Muscle layer of colon (tissue), 2 donors: ENCODE results near the gene RBKS.

Source experiments
- H3K27ac ChIP-seq: one replicate; pipeline ENCODE4 v1.7.0; 2013; ENCODE audit warnings: low read depth, mild to moderate bottlenecking, low read length, moderate library complexity
- H3K27me3 ChIP-seq, 2 donors: one replicate each; pipeline ENCODE4 v1.7.0; 2013; ENCODE audit warnings: low read length in 2 of 2, mild to moderate bottlenecking in 2 of 2; ENCODE audit not compliant: insufficient read depth in 2 of 2, control insufficient read depth in 1 of 2
- H3K36me3 ChIP-seq: one replicate; pipeline ENCODE4 v1.7.0; 2013; ENCODE audit warnings: mild to moderate bottlenecking, low read length; ENCODE audit not compliant: insufficient read depth
- H3K4me1 ChIP-seq: one replicate; pipeline ENCODE4 v1.7.0; 2013; ENCODE audit warnings: mild to moderate bottlenecking, low read length; ENCODE audit not compliant: insufficient read depth
- H3K4me3 ChIP-seq, 2 donors: one replicate each; pipeline ENCODE4 v1.7.0; 2013; ENCODE audit warnings: low read length in 2 of 2, low read depth in 1 of 2, mild to moderate bottlenecking in 1 of 2, moderate library complexity in 1 of 2
- H3K9ac ChIP-seq: one replicate; pipeline ENCODE4 v1.7.0; 2013; ENCODE audit warnings: low read length
- H3K9me3 ChIP-seq: one replicate; pipeline ENCODE4 v1.7.0; 2013; ENCODE audit warnings: mild to moderate bottlenecking, low read length
- donor health status: abdominal sarcoma.
- donor health status: Adenocarcinoma of cecum.

The RBKS gene

DNA sequence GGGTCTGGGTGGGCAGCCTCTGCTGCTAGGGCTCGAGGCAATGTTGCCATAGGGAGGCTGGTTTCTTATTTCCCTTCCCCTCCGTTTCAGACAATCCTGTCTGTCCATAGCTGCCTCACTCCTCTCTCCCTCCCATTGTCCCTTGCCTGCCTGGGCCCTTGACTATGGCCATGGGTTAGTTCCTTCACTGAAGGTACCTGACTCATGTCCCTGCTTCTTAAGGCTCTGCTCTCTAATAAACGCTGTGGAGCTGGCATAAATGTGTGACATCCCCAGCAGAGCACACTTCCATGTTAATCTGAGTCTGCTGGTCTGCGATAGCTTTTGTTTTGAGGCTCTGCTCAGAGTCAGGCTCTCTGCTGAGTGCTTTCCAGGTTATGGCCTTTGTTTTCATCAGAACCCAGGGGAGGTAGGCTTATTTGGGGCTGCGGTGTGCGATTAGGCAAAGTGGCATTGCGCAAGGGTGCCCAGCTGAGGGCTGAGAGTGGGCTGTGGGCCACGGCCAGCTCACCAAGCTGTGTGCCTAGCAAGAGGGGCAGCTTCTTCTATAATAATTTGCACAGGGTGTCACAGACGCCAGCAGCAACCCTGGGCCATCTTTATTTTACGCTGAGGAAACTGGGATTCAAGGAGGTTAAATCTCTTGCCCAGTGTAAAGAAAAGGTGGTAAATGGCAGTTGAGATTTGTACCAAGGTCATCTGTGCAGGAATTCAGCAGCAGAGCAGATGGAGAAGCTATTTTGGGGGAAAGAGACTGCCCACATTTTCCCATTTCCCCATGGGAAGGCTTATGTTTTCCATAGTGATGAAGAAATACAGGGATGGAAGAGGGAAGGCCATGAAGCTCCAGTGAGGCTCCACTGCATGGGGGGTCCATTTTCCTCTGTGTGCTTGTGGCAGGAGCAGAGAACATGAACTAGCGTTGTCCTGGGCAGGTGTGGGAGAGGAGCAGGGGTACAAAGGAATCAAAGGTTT lies 93.1 kb downstream of the RBKS start:
- Histone ChIP-seq H3K27me3 (no peaks in the 10 kb centered on the region), H3K27ac (peak overlapping the region; percentile 67), H3K36me3 (no peaks in the 10 kb centered on the region), H3K9me3 (no peaks in the 10 kb centered on the region), H3K4me1 (peaks cover 39% of the 10 kb centered on the region), H3K4me3 (peak overlapping the region in 1 of 2 donors; percentile 11), H3K9ac (no peak overlapping the region)

DNA sequence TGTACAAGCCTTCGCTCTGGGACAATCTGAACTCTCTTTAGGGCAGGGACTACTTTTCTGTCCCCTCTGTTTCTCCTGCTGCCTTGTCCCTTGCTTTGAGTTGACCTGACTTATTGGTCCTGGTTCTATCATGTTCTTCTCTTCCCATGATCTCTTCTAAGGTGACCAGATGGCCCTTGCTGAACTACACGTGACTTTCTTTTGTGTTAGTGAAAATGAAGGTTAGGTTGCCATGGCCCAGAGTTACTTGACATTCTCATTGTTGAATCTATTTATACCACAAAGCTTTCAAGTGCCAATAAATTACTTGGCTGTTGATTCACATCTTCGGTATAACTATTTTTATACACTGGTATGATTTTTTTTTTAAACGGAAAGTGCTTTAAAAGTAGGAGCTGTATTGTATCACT lies 94.3 kb downstream of the RBKS start:
- Histone ChIP-seq H3K9ac (no peak overlapping the region), H3K4me1 (peaks cover 39% of the 10 kb centered on the region), H3K4me3 (no peak overlapping the region), H3K27ac (peak overlapping the region; percentile 2), H3K9me3 (no peaks in the 10 kb centered on the region), H3K27me3 (no peaks in the 10 kb centered on the region), H3K36me3 (no peaks in the 10 kb centered on the region)

DNA sequence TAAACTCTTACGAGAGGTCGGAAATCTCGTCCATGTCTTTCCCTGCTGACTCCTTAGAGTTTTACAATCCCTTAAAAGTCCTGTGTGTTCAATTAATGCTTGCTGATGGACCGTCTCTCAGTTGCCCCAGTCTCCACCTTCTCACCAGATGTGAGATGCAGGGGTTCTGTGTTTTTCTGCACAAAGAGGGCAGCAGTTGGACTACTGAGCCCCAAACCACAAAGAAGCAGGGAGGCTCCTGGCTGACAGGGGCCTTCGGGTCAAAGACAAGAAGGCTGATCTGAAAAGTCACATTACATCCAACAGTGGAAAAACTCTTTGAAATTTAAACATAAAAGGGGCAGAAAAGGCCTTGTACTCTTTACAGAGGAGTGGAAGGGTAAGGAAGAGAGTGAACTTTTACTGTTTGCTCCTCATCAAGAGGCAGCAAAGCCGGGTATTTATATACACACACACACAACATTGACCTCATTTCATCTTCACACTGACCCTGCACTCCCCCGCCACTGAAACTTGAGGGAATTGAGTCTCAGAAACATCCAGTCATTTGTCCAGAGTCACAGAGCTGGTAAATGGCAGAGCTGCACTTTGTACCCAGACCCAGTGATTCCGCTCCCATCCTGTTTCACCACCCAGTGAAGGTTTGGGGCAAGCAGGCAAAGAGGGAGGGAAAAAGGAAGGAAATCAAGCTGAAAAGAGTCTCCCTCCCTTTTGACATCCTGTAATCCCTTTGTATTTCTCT lies 94.9 kb downstream of the RBKS start:
- H3K4me1 ChIP-seq = peaks cover 39% of the 10 kb centered on the region
- no peaks in the 10 kb centered on the region for H3K9me3 ChIP-seq
- H3K27ac ChIP-seq = peak overlapping the region; percentile 2
- no peaks in the 10 kb centered on the region for H3K27me3 ChIP-seq
- H3K9ac ChIP-seq = no peak overlapping the region
- H3K4me3 ChIP-seq = no peak overlapping the region
- no peaks in the 10 kb centered on the region for H3K36me3 ChIP-seq

DNA sequence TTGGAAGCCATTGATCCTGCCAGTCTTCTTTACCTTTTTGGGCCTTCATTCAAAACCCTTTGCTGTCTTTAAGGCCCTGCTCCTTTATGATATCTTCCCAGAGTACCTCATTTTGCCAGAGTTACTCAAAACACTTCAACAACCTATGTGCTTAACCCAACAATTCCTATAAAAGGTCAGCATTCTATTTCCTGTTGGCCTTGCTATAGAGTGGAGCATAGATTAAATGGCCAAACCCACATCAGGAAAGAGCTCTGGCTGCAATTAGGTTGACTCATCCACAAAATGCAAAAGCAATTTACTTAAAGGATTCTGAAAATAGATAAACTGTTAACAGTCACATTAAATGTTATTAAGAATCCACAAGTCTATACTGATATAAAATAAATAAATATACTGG lies 97.4 kb downstream of the RBKS start:
- Histone ChIP-seq H3K4me1 (peaks cover 24% of the 10 kb centered on the region), H3K27ac (no peak overlapping the region)

DNA sequence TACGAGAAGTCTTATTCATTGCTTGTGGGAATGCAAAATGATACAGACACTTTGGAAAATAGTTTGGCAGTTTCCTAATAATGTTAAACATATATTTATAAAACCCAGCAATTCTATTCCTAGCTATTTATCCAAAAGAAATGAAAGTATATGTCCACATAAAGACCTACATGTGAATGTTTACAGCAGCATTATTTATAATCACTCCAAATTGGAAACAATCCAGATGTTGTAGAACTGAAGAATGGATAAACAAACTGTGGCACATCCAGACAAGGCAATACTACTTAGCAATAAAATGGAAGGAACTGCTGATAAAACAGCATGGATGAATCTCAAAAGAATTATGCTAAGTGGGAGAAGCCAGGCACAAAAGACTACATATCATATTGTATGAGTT lies 99.4 kb downstream of the RBKS start:
- Histone ChIP-seq H3K9me3 (no peaks in the 10 kb centered on the region), H3K9ac (no peak overlapping the region), H3K4me1 (peaks cover 8% of the 10 kb centered on the region), H3K36me3 (no peaks in the 10 kb centered on the region), H3K4me3 (no peak overlapping the region), H3K27ac (no peak overlapping the region), H3K27me3 (no peaks in the 10 kb centered on the region)

More for the DNA sequence above, 97.4 kb downstream of the RBKS start:
- Histone ChIP-seq H3K27me3 (no peaks in the 10 kb centered on the region), H3K4me3 (no peak overlapping the region), H3K9ac (no peak overlapping the region), H3K9me3 (no peaks in the 10 kb centered on the region), H3K36me3 (no peaks in the 10 kb centered on the region)

DNA sequence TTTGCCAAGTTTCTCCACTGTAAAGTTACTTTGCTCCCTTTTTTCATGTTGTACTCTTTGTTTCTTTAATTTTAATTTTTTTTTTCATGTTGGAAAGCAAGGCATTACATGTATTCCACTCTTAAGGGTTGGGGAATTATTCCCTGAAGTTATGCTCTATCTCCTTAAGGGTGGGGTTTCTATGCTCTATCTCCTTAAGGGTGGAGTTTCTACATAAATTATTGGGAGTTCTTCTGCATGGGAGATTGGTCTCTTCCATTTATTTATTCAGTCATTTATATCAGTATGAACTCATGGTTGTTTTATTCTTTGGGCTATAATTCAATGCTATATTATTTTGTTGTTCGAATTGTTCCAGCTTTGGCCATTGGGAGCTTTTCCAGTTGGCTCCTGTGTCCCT lies 107.5 kb downstream of the RBKS start:
- no peak overlapping the region for H3K27ac ChIP-seq
- H3K36me3 ChIP-seq = no peaks in the 10 kb centered on the region
- H3K4me3 ChIP-seq = no peak overlapping the region
- no peaks in the 10 kb centered on the region for H3K9me3 ChIP-seq
- H3K4me1 ChIP-seq = peaks cover 25% of the 10 kb centered on the region
- no peak overlapping the region for H3K9ac ChIP-seq
- H3K27me3 ChIP-seq = no peaks in the 10 kb centered on the region

DNA sequence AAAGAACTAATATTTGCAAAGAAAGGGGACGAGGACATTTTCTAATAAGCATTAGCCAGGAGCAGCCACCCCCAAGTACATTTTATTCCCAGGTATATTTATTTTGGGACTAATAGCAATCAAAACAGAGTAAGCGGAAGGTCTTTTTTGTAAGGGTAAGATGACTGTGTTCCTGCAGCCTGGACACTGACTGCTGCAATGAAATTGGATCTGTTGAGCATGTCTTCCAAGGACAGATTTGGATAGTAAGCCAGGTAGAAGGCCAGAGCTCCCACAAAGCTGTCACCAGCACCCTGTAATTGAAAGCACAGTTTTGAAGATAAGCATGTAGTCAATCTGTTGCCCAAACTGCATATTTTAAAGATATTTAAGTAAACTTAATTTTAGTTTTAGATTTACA lies 108.7 kb downstream of the RBKS start:
- peaks cover 5% of the 10 kb centered on the region for H3K36me3 ChIP-seq
- no peak overlapping the region for H3K27ac ChIP-seq
- H3K9me3 ChIP-seq = no peaks in the 10 kb centered on the region
- H3K9ac ChIP-seq = no peak overlapping the region
- no peaks in the 10 kb centered on the region for H3K27me3 ChIP-seq
- peaks cover 29% of the 10 kb centered on the region for H3K4me1 ChIP-seq
- H3K4me3 ChIP-seq = no peak overlapping the region

DNA sequence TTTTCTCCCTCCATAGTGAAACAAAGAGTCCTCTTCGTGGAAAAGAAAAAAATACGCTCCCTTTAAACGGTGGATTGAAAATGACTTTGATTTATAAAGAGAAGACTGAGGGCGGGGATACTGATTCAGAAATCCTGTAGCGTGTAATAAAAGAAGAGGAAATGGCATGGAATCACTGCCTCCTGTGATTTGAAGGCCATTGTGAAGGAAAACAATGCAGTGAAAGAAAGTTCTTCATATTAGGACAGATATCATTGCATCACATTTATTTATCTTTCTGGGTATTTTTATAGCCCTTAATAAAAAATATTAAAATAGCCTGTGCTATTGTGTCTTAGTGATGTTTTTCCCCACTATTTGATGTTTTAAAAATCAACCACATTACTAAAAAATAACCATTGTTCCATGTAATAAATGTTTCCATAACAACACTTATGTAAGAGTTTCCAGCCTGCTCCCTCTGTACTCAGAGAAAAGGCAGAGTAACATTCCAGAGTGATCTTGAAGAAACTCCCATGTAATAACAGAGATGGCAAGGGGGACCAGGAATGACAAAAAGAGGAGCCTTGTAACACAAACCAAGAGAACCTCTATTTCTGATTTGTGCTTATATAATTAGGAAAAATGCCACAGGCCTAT lies 110.7 kb downstream of the RBKS start:
- H3K4me1 ChIP-seq = peaks cover 39% of the 10 kb centered on the region
- no peaks in the 10 kb centered on the region for H3K9me3 ChIP-seq
- H3K4me3 ChIP-seq = no peak overlapping the region
- no peak overlapping the region for H3K9ac ChIP-seq
- peak overlapping the region; percentile 16 for H3K27ac ChIP-seq
- H3K27me3 ChIP-seq = no peaks in the 10 kb centered on the region
- peaks cover 10% of the 10 kb centered on the region for H3K36me3 ChIP-seq

DNA sequence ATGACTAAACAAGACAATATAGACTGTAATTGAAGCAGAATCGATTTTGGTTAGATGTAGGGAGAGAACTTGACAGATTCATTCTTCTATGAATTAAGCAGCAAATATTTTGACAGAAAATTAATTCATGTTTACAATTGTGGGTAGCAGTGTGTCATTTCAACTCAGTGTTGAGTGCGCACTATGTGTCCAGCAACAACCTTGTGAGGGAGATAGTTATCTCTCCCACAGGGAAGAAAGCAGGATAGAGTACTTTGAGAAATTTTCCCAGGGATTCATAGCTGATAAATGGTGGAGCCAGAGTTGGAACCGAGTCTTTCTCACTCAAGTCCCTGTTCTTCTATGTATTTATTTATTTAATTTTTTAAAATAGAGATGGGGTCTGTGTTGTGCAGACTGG lies 113.5 kb downstream of the RBKS start:
- Histone ChIP-seq H3K4me3 (no peak overlapping the region), H3K27ac (peak overlapping the region; percentile 36), H3K27me3 (no peaks in the 10 kb centered on the region), H3K36me3 (peaks cover 14% of the 10 kb centered on the region), H3K4me1 (peaks cover 63% of the 10 kb centered on the region), H3K9me3 (no peaks in the 10 kb centered on the region), H3K9ac (no peak overlapping the region)

DNA sequence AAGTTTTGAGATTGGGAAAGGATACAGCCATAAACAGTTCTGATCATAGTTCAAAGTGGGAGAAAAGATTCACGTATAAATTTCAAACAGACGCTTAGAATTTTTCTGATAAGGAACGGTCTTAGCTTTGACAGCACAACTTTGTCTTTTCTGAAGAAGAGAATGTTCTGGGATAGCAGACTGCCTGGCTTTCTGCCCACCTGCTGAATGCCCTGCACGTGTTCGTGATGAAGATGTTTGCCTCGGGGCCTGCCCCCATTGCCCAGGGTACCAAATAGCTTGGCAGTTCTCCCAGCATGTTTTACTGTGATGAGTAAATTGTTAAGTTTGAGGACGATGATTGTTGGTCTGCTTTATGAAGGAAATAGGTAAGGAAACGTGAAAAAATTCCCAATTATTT lies 114.1 kb downstream of the RBKS start:
- Histone ChIP-seq H3K27ac (peak overlapping the region; percentile 36), H3K9ac (no peak overlapping the region), H3K27me3 (no peaks in the 10 kb centered on the region), H3K9me3 (no peaks in the 10 kb centered on the region), H3K4me3 (no peak overlapping the region), H3K36me3 (peaks cover 14% of the 10 kb centered on the region), H3K4me1 (peaks cover 63% of the 10 kb centered on the region)

DNA sequence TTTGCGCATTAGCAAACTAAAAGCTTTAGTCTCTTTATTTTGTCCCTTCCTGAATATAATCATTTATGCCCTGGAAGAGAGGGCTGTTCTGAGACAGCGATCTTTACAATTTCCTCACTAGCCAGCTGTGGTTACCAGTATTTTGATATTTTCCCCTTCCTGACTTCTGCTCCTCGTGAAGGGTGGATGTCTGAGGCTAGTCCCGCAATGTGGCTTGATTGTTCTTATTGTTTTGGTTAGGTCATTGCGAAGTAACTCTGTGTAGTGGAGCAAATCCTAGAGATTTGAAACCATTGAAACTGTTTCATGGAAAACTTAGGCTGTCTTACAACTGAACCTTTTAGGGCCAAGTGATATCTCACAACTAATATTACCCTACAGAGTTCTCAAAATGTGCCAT lies 116.2 kb downstream of the RBKS start:
- H3K4me1 ChIP-seq = peaks cover 47% of the 10 kb centered on the region
- no peaks in the 10 kb centered on the region for H3K27me3 ChIP-seq
- no peak overlapping the region for H3K4me3 ChIP-seq
- H3K9ac ChIP-seq = no peak overlapping the region
- no peaks in the 10 kb centered on the region for H3K9me3 ChIP-seq
- peaks cover 14% of the 10 kb centered on the region for H3K36me3 ChIP-seq
- H3K27ac ChIP-seq = no peak overlapping the region
